ENCODE measurements around the gene SP140L. TPM values are rescaled to one million over a fixed set of nuclear protein-coding genes. Genes with fewer than 3 reads are reported as not detected.
A peak's percentile ranks its signal among the peaks of the same experiment; 100 is the strongest.

SP140L gene
- total RNA-seq, 2 donors from 2014 or later = 11.4 to 11.5 TPM

GRCh38 chr2:230410861-230411569, 84.0 kb downstream of the SP140L start:
- Histone ChIP-seq H3K36me3 (no peaks in the 10 kb centered on the region), H3K9me3 (no peaks in the 10 kb centered on the region), H3K27ac (peak overlapping the region; percentile 80 to 88), H3K4me1 (ENCODE audit: control insufficient read depth in 1 of 2, low read depth in 2 of 2) (peaks cover 13 to 31% of the 10 kb centered on the region in 2 donors), H3K4me3 (peak overlapping the region; percentile 82), H3K27me3 (replicated peaks; ENCODE audit: insufficient read depth) (no peaks in the 10 kb centered on the region)
- TF ChIP-seq CTCF (IDR thresholded peaks at IDR 0.05) = no peak
- no peak for DNase-seq (ENCODE audit: low spot score)
- no peak for ATAC-seq (ENCODE audit: insufficient number of reproducible peaks, low FRiP score, low read depth)

- no peak for TF ChIP-seq CTCF (IDR thresholded peaks at IDR 0.05)
- no peaks in the 10 kb centered on the region for H3K9me3 ChIP-seq
- peaks cover 13 to 31% of the 10 kb centered on the region in 2 donors for H3K4me1 ChIP-seq (ENCODE audit: control insufficient read depth in 1 of 2, low read depth in 2 of 2)
- no peaks in the 10 kb centered on the region for H3K27me3 ChIP-seq (replicated peaks; ENCODE audit: insufficient read depth)
- DNase-seq (ENCODE audit: low spot score) (no peak), ATAC-seq (ENCODE audit: insufficient number of reproducible peaks, low FRiP score, low read depth) (peak; percentile 73)
- no peaks in the 10 kb centered on the region for H3K36me3 ChIP-seq
- H3K4me3 ChIP-seq = peak overlapping the region; percentile 82
- peak overlapping the region; percentile 80 to 88 for H3K27ac ChIP-seq
Measured at GRCh38 chr2:230411570-230412370, 84.8 kb downstream of the SP140L start.

GRCh38 chr2:230412371-230412711, 85.3 kb downstream of the SP140L start:
- Histone ChIP-seq H3K36me3 (no peaks in the 10 kb centered on the region), H3K4me1 (ENCODE audit: control insufficient read depth in 1 of 2, low read depth in 2 of 2) (peaks cover 13 to 32% of the 10 kb centered on the region in 2 donors), H3K27me3 (replicated peaks; ENCODE audit: insufficient read depth) (no peaks in the 10 kb centered on the region), H3K27ac (peak overlapping the region; percentile 80 to 88), H3K9me3 (no peaks in the 10 kb centered on the region), H3K4me3 (peak overlapping the region; percentile 82)
- DNase-seq (ENCODE audit: low spot score) = no peak
- no peak for TF ChIP-seq CTCF (IDR thresholded peaks at IDR 0.05)
- no peak for ATAC-seq (ENCODE audit: insufficient number of reproducible peaks, low FRiP score, low read depth)

- Histone ChIP-seq H3K9me3 (no peaks in the 10 kb centered on the region), H3K4me3 (peak overlapping the region; percentile 82), H3K27me3 (replicated peaks; ENCODE audit: insufficient read depth) (no peaks in the 10 kb centered on the region), H3K4me1 (ENCODE audit: control insufficient read depth in 1 of 2, low read depth in 2 of 2) (peaks cover 16 to 37% of the 10 kb centered on the region in 2 donors), H3K27ac (peak overlapping the region in 1 of 2 donors; percentile 80), H3K36me3 (no peaks in the 10 kb centered on the region)
- ATAC-seq (ENCODE audit: insufficient number of reproducible peaks, low FRiP score, low read depth) (no peak), DNase-seq (ENCODE audit: low spot score) (no peak)
- no peak for TF ChIP-seq CTCF (IDR thresholded peaks at IDR 0.05)
Measured at GRCh38 chr2:230412846-230413245, 85.9 kb downstream of the SP140L start.

- Histone ChIP-seq H3K9me3 (no peaks in the 10 kb centered on the region), H3K27ac (no peak overlapping the region), H3K4me1 (ENCODE audit: control insufficient read depth in 1 of 2, low read depth in 2 of 2) (peaks cover 19 to 41% of the 10 kb centered on the region in 2 donors), H3K27me3 (replicated peaks; ENCODE audit: insufficient read depth) (no peaks in the 10 kb centered on the region), H3K36me3 (no peaks in the 10 kb centered on the region), H3K4me3 (no peak overlapping the region)
- no peak for DNase-seq (ENCODE audit: low spot score)
- no peak for ATAC-seq (ENCODE audit: insufficient number of reproducible peaks, low FRiP score, low read depth)
- TF ChIP-seq CTCF (IDR thresholded peaks at IDR 0.05) = no peak
Measured at GRCh38 chr2:230413479-230413878, 86.5 kb downstream of the SP140L start.

Measured in thoracic aorta (tissue), 2 donors.